NOMO-1 (cell line): ENCODE measurements around the gene RASA3.

Source experiments
- DNase-seq, 2 experiments: peaks; one replicate each; lab custom pipeline; 2025; ENCODE audit not compliant: unreplicated experiment in 2 of 2; lab: John Stamatoyannopoulos, UW

RASA3 gene

DNA sequence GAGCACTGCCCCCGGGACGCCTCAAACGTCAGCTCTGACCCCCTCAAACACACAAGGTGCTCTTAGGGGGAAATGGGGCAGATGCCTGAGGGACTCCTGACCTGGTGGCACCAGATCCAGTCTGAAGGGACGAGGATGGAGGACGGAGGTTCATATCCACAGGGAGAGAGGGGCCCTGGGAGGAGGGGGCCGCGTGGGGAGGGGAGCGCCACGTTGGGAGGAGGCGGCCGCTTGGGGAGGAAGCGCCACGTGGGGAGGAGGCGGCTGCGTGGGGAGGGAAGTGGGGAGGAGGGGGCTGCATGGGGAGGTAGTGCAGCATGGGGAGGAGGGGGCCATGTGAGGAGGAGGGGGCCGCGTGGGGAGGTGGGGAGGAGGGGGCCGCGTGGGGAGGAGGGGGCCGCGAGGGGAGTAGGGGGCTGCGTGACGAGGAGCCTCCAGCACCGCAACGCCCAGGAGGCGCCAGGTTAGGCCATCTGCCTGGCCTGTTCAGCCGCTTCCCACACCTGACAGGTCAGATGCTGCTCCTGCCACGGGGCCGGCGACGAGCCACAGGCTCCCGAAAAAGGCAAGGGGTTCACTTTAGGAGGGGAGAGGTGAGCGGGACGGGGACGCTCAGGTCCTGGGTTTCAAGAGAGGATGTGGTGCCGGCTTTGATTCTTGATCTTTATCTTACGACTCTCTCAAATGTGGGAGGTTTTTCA lies 121.9 kb downstream of the RASA3 start:
- no peak for DNase-seq

GRCh38 chr13:114009590-114010400 lies 122.6 kb downstream of the RASA3 start:
- DNase-seq, result no peak

GRCh38 chr13:114008964-114009589 lies 123.3 kb downstream of the RASA3 start:
- DNase-seq, result no peak

- DNase-seq, result no peak
Measured at GRCh38 chr13:114007566-114007965, 124.9 kb downstream of the RASA3 start.

GRCh38 chr13:114005206-114005724 lies 127.2 kb downstream of the RASA3 start:
- no peak for DNase-seq

GRCh38 chr13:114004420-114005205 lies 127.8 kb downstream of the RASA3 start:
- no peak for DNase-seq

- no peak for DNase-seq
Measured at GRCh38 chr13:114002771-114003321, 129.6 kb downstream of the RASA3 start.

- no peak for DNase-seq
Measured at GRCh38 chr13:114002009-114002544, 130.3 kb downstream of the RASA3 start.

- no peak for DNase-seq
Measured at GRCh38 chr13:114001331-114002008, 131.0 kb downstream of the RASA3 start.

- DNase-seq, result no peak
Measured at GRCh38 chr13:114000151-114001040, 132.0 kb downstream of the RASA3 start.

GRCh38 chr13:113999618-113999910 lies 132.9 kb downstream of the RASA3 start:
- DNase-seq, result no peak

- DNase-seq, result no peak
Measured at GRCh38 chr13:113998781-113999617, 133.4 kb downstream of the RASA3 start.

DNA sequence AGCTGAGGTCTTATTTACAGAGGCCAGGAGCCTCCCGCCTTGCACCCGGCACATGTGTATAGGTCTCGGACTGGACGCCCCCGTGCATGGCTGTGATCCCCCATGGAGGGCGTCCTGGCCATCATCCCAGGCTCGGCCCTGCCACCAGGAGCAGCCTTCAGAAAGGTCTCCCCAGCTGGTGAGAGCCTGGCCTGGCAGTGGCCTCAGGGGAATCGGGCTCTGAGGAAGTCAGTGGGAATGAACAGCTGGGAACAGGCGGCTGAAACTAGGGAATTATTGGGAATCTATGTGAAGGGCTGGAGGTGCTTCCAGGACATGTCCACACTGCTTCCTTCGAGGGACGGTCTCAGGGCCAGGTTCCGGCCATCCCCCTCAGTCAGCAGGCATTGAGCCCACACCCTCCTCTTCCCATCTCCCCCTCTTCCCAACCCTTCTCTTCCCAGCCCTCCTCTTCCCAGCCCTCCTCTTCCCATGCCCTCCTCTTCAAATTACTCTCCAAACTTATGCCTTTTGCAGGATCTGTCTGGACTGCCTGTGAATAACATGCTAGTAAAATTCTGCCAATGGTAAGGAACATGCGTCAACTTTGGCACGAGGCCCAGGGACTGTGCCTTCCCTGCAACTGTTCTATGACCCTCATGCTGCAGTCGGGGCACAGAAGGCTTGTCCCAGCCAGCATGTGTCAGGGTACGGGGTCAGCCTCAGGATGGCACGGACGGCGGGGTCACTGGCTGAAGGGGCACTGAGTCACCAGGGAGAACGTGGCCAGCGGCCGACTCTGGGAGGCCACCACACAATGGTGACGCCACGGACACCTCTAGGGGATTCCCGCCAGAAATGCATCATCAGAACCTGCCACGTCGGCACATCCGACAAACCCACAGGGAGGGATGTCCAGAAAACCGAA lies 134.3 kb downstream of the RASA3 start:
- no peak for DNase-seq

- no peak for DNase-seq
Measured at GRCh38 chr13:113996912-113997745, 135.3 kb downstream of the RASA3 start.

DNA sequence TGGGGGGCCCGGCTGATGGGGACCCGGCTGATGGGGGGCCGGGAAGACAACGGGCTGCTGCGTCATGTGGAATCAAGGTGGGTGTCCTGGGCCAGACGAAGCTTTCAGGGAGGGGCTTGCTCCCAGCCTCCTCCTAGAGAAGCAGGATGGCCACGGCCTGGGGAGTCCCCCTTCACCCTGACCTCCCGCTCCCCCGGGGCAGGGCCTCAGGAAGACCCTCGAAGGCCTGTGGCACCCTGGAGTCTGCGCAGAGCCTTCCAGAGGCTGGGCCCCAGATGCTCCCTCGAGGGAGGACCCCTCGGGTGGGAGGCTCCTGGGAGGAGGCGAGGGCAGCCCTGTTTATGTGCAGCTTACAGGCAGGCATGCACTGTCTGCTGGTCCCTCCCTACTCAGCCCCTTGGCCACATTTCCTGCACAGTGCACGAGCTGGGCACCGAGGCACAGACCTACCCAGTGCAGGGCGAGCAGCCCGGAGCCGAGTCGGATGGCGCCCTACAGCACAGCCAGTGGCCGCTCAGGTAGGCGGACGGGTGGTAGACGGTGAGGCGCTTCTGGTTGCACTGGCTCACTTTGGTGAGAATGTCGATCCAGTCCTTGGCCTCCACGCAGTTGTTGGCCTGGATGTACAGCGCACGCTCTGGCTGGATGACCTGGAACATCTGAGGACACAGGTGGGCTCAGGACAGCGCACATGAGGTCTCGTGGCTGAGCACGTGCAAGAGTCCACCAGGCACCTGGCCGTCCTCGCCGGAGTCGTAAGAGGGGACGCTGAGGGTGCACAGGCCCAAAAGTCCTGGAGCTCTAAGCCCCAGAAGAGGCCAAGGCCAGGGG lies 136.1 kb downstream of the RASA3 start:
- no peak for DNase-seq
